HepG2 (cell line): ENCODE data around the gene INSRR. TPM values are rescaled to one million over a fixed set of nuclear protein-coding genes. Genes with fewer than 3 reads are reported as not detected.

ENCODE experiments used
- ATAC-seq: fragments of 200-7000 bp; cut with Tn5 transposase; 3 replicates; pipeline ENCODE4 v1.9.1; 2020; ENCODE audit warnings: mild to moderate bottlenecking, moderate library complexity
- BruUV-seq: library from RNA; stranded (reverse); fragments of 400-500 nt; replicated peaks from 2 replicates; lab custom pipeline; 2021; lab: Mats Ljungman, UMichigan
- CTCF ChIA-PET: fragments of 300-600 bp; formaldehyde crosslinking; extraction: SDS; loops from one replicate; lab custom pipeline; 2021; ENCODE audit warnings: low total read pairs, inconsistent platforms, low intra/inter-chr PET ratio; lab: Yijun Ruan, JAX
- POLR2A ChIA-PET: fragments of 350-600 bp; sonication (Branson Sonifier 250); formaldehyde crosslinking; loops from one replicate; lab custom pipeline; 2020; ENCODE audit warnings: antibody characterized with exemption, inconsistent platforms; lab: Yijun Ruan, JAX
- DNase-seq: peaks from one replicate; pipeline ENCODE4 v3.0.0-alpha.2; 2015; ENCODE audit warnings: low spot score
- FAIRE-seq: peaks from 3 replicates; lab custom pipeline; 2011; peaks lifted over from hg19 to GRCh38; lab: Jason Lieb, UNC
- H2AFZ ChIP-seq: one replicate; pipeline ENCODE4 v1.6.1; 2011; ENCODE audit warnings: low read length, inconsistent platforms
- H3K27ac ChIP-seq: fragments of 300-600 bp; 3 replicates; pipeline ENCODE4 v1.8.0; 2011; ENCODE audit warnings: mixed run types, mild to moderate bottlenecking, mixed read lengths, low read length, inconsistent platforms; ENCODE audit not compliant: insufficient read depth; ENCODE audit errors: extremely low read length
- H3K27me3 ChIP-seq, 2 experiments: fragments of 200-600 bp in 1 of 2; 2 replicates in 1 of 2; 3 replicates in 1 of 2; pipeline versions ENCODE4 v1.6.0 to v1.8.0; 2011; ENCODE audit warnings: low read length in 2 of 2, mild to moderate bottlenecking in 2 of 2, moderate library complexity in 2 of 2, inconsistent platforms in 1 of 2; ENCODE audit not compliant: insufficient read depth in 2 of 2, control insufficient read depth in 1 of 2
- H3K36me3 ChIP-seq, 2 experiments: fragments of 200-600 bp in 1 of 2; replicated peaks in 1 of 2; 2 replicates in 1 of 2; 3 replicates in 1 of 2; pipeline versions ENCODE4 v1.5.1 to v1.8.0; 2011; ENCODE audit warnings: low read length in 2 of 2, inconsistent platforms in 1 of 2; ENCODE audit not compliant: insufficient read depth in 2 of 2, control insufficient read depth in 1 of 2
- H3K4me1 ChIP-seq: 2 replicates; pipeline ENCODE4 v1.5.1; 2012; ENCODE audit warnings: low read length, inconsistent platforms; ENCODE audit not compliant: insufficient read depth
- H3K4me2 ChIP-seq: 2 replicates; pipeline ENCODE4 v1.6.0; 2011; ENCODE audit warnings: low read depth, low read length, inconsistent platforms
- H3K4me3 ChIP-seq, 3 experiments: fragments of 200-600 bp in 1 of 3; sonication (generic), shearing (Covaris generic) in 1 of 3; replicated peaks in 1 of 3; 2 replicates each; pipeline ENCODE4 v1.5.1; 2011 to 2016; ENCODE audit warnings: low read length in 3 of 3, inconsistent platforms in 2 of 3, low read depth in 2 of 3, mild to moderate bottlenecking in 2 of 3, control low read depth in 1 of 3, mixed read lengths in 1 of 3; ENCODE audit not compliant: insufficient read depth in 1 of 3
- H3K79me2 ChIP-seq: one replicate; pipeline ENCODE4 v1.6.1; 2011; ENCODE audit warnings: low read length, inconsistent platforms; ENCODE audit not compliant: insufficient read depth
- H3K9ac ChIP-seq: 2 replicates; pipeline ENCODE4 v1.6.0; 2011; ENCODE audit warnings: mild to moderate bottlenecking, low read depth, low read length, inconsistent platforms; ENCODE audit not compliant: insufficient read depth
- H3K9me3 ChIP-seq: 2 replicates; pipeline ENCODE4 v1.5.1; 2012; ENCODE audit warnings: mild to moderate bottlenecking, low read length
- H4K20me1 ChIP-seq: 2 replicates; pipeline ENCODE4 v1.6.0; 2011; ENCODE audit warnings: inconsistent platforms, mild to moderate bottlenecking, low read length, moderate library complexity; ENCODE audit not compliant: insufficient read depth
- EED ChIP-seq: sonication (generic); formaldehyde crosslinking; IDR thresholded peaks from 2 replicates; pipeline ENCODE4 v1.5.0; 2020; ENCODE audit warnings: mild to moderate bottlenecking, missing genetic modification reagents
- THAP9 ChIP-seq: sonication (generic); formaldehyde crosslinking; IDR thresholded peaks from 2 replicates; pipeline ENCODE4; 2020; ENCODE audit warnings: missing genetic modification reagents, mild to moderate bottlenecking, borderline replicate concordance
- ZFP1 ChIP-seq: IDR thresholded peaks from 2 replicates; pipeline ENCODE4 v1.6.1; 2016
- ZMYM3 ChIP-seq: sonication (generic); formaldehyde crosslinking; IDR thresholded peaks from 2 replicates; pipeline ENCODE4 v1.5.1; 2020; ENCODE audit warnings: mild to moderate bottlenecking, missing genetic modification reagents
- ZNF629 ChIP-seq: sonication (generic); formaldehyde crosslinking; conservative IDR thresholded peaks from 2 replicates; pipeline ENCODE4 v1.5.0; 2020; ENCODE audit warnings: missing genetic modification reagents
- WGBS: methylation state at CpG from one replicate; pipeline ENCODE4 v1.1.6; 2017; ENCODE audit warnings: low lambda C conversion rate; 5-methylcytosine and 5-hydroxymethylcytosine counted together
- in situ Hi-C: cut with HindIII; loops from 2 replicates; pipeline ENCODE4 v1.10.0; 2017; ENCODE audit warnings: low pct_unique_long_range_greater_than_20kb; ENCODE audit not compliant: extremely low pct_ligation_motif_present
- intact Hi-C: fragments of 100-400 bp; cut with micrococcal nuclease; formaldehyde crosslinking; loops from one replicate; pipeline ENCODE4 v1.10.0; 2022; ENCODE audit not compliant: unreplicated experiment
- polyA plus RNA-seq, 8 experiments: library from polyadenylated mRNA; depleted of rRNA in 3 of 8; stranded (reverse) in 7 of 8; unstranded in 1 of 8; fragments of >200 nt; fragmentation: Illumina TruSeq in 4 of 8; extraction: Trizol in 4 of 8; gene quantifications; 2 replicates each; pipeline versions ENCODE4 v1.2.1 to v1.2.3, GENCODE V29; 2011 to 2016; ENCODE audit warnings: low read depth in 4 of 8, missing spikeins in 1 of 8, mixed read lengths in 1 of 8; ENCODE audit not compliant: insufficient read depth in 1 of 8
- total RNA-seq, 5 experiments: library from RNA; depleted of rRNA; stranded (reverse); fragments of >200 nt; fragmentation: Illumina TruSeq; extraction: Trizol; gene quantifications; 2 replicates each; pipeline ENCODE4 v1.2.3, GENCODE V29; 2016; ENCODE audit warnings: low read depth in 1 of 5
- TF ChIP-seq, protein P1 (sequence below): sonication (generic); formaldehyde crosslinking; IDR thresholded peaks from 2 replicates; pipeline ENCODE4 v1.5.1; 2020; ENCODE audit warnings: missing genetic modification reagents, mild to moderate bottlenecking, borderline replicate concordance

Gene INSRR
- total and polyA plus RNA-seq, 2 of the 13 experiments (the other 11 are each of a cell fraction or from before 2014, with no cell fraction given) = not detected

- TF ChIP-seq ZFP1 (CRISPR knock-in tag) (no peak), ZMYM3 (CRISPR knock-in tag) (0 out of 2 replicates have a peak, but pooled peaks have one; percentile 27), ZNF629 (peak; percentile 81), EED (no peak), THAP9 (CRISPR knock-in tag) (no peak)
- TF ChIP-seq, protein P1, sequence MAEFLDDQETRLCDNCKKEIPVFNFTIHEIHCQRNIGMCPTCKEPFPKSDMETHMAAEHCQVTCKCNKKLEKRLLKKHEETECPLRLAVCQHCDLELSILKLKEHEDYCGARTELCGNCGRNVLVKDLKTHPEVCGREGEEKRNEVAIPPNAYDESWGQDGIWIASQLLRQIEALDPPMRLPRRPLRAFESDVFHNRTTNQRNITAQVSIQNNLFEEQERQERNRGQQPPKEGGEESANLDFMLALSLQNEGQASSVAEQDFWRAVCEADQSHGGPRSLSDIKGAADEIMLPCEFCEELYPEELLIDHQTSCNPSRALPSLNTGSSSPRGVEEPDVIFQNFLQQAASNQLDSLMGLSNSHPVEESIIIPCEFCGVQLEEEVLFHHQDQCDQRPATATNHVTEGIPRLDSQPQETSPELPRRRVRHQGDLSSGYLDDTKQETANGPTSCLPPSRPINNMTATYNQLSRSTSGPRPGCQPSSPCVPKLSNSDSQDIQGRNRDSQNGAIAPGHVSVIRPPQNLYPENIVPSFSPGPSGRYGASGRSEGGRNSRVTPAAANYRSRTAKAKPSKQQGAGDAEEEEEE (CRISPR knock-in tag) = no peak
- no peak within 1 kb of the TSS for H3K9ac ChIP-seq
- DNase-seq = no peak
- POLR2A ChIA-PET = no interaction called here
- H3K9me3 ChIP-seq = no peaks in the 10 kb centered on the region
- FAIRE-seq = no peak
- peaks cover 21% of the 10 kb centered on the region for H3K4me1 ChIP-seq
- CTCF ChIA-PET = interaction anchor here (0.6 to 2.8 kb wide), 4 partner anchors 26 to 181 kb away, joined by 3 to 23 read pairs (median 8); partner anchors contain the start of gene LRRC71
- no peak for ATAC-seq
- H4K20me1 ChIP-seq = no peaks in the 10 kb centered on the region
- H3K4me3 ChIP-seq = 0 out of 6 replicates have a peak within 1 kb of the TSS, but pooled peaks of 1 of the 3 experiments have one; percentile 11
- intact Hi-C loops = no loop called here
- in situ Hi-C loops = loop anchor here (5.0 kb wide), 1 partner anchor 34 kb away; no protein-coding TSS in a partner anchor
- H3K27me3 ChIP-seq = peaks cover 4 to 65% of the 10 kb centered on the region in 2 experiments; a peak in 4 of 5 replicates
- no peak within 1 kb of the TSS for H3K4me2 ChIP-seq
- WGBS = 46% methylated on average over 54 of the region's 60 CpGs
- no TSS peak for BruUV-seq
- H3K36me3 ChIP-seq = no peaks in the 10 kb centered on the region
- no peaks in the 10 kb centered on the region for H3K79me2 ChIP-seq
- H2AFZ ChIP-seq = no peak within 1 kb of the TSS
- H3K27ac ChIP-seq = no peak within 1 kb of the TSS
These were observed 34.4 kb upstream of the INSRR start, which contains the start of gene PEAR1 for GRCh38 chr1:156893048-156893953. Gene PEAR1, plus strand, starts transcription at chr1:156893718. Its CDS starts 10,209 bp downstream, at chr1:156903927.
